Measurements from ENCODE around the gene GRN.
"Not testable (repeated sequence)": the region's sequence is repeated elsewhere in the genome, so short reads cannot be mapped to it uniquely, and the experiment has no call there.

- not testable (repeated sequence) for TF ChIP-seq CTCF (IDR thresholded peaks at IDR 0.05); SMC3 (IDR thresholded peaks at IDR 0.05; ENCODE audit: low read depth, low read length); REST (IDR thresholded peaks at IDR 0.05; ENCODE audit: low read depth, low read length); SIN3A (IDR thresholded peaks at IDR 0.05; ENCODE audit: borderline replicate concordance, low read depth, low read length); POLR2AphosphoS5 (IDR thresholded peaks at IDR 0.05; ENCODE audit: low read depth, low read length); EP300 (IDR thresholded peaks at IDR 0.05; ENCODE audit: borderline replicate concordance in 1 of 2, low read depth in 1 of 2, low read length in 1 of 2); CHD2 (IDR thresholded peaks at IDR 0.05; ENCODE audit: low read length, partially characterized antibody); GABPA (IDR thresholded peaks at IDR 0.05; ENCODE audit: low read depth); MXI1 (IDR thresholded peaks at IDR 0.05; ENCODE audit: low read depth, low read length); RCOR1 (IDR thresholded peaks at IDR 0.05; ENCODE audit: low read length); MAX (IDR thresholded peaks at IDR 0.05; ENCODE audit: low read depth); EZH2phosphoT487 (IDR thresholded peaks at IDR 0.05; ENCODE audit: borderline replicate concordance, low read depth)
Observed at GRCh38 chr17:44394112-44394511, 49.0 kb downstream of the GRN start.

All from SK-N-SH (cell line).